Measurements from ENCODE around the gene KCNJ5. TPM values are rescaled to one million over a fixed set of nuclear protein-coding genes. Genes with fewer than 3 reads are reported as not detected.

KCNJ5 gene
- total RNA-seq, 4 donors from 2014 or later = 0.47 to 1.9 TPM; not detected in 2

DNA sequence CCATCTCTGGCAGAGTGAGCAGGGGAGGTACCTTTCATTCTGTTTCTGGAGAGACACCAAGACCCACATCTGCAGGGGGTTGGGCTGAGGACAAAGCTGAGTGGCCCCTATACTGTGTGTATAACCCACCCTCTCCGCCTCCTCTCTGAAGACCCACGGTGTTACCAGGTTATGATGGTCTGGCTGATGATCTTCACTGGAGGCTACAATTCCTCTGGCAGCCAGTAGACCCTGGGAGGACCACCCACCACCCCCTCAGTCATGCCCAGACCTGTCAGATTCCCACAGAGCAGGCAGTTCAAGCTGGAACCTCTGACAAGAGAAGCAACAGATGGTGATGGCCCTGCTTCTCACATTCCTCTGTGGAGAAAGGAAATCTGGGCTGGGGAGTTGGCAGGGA lies 12.7 kb upstream of the KCNJ5 start:
- TF ChIP-seq, protein P1, sequence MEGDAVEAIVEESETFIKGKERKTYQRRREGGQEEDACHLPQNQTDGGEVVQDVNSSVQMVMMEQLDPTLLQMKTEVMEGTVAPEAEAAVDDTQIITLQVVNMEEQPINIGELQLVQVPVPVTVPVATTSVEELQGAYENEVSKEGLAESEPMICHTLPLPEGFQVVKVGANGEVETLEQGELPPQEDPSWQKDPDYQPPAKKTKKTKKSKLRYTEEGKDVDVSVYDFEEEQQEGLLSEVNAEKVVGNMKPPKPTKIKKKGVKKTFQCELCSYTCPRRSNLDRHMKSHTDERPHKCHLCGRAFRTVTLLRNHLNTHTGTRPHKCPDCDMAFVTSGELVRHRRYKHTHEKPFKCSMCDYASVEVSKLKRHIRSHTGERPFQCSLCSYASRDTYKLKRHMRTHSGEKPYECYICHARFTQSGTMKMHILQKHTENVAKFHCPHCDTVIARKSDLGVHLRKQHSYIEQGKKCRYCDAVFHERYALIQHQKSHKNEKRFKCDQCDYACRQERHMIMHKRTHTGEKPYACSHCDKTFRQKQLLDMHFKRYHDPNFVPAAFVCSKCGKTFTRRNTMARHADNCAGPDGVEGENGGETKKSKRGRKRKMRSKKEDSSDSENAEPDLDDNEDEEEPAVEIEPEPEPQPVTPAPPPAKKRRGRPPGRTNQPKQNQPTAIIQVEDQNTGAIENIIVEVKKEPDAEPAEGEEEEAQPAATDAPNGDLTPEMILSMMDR (IDR thresholded peaks at IDR 0.05) = no peak
- TF ChIP-seq POLR2A (IDR thresholded peaks at IDR 0.05) = no peak
- no peaks in the 10 kb centered on the region for H3K4me1 ChIP-seq
- H3K36me3 ChIP-seq = no peaks in the 10 kb centered on the region
- H3K27me3 ChIP-seq = peaks cover 0 to 20% (median 0%) of the 10 kb centered on the region in 4 donors
- no CpG with 5 or more reads among the region's 2 CpGs for WGBS, 2 donors
- intact Hi-C loops (cut with DNase I) = no loop called here
- DNase-seq = no peak
- no peak overlapping the region for H3K27ac ChIP-seq
- no peaks in the 10 kb centered on the region for H3K9me3 ChIP-seq
- H3K4me3 ChIP-seq = no peak overlapping the region

GRCh38 chr11:128879817-128880216 lies 11.3 kb upstream of the KCNJ5 start:
- Histone ChIP-seq H3K9me3 (no peaks in the 10 kb centered on the region), H3K27me3 (peaks cover 0 to 20% (median 0%) of the 10 kb centered on the region in 4 donors), H3K4me3 (no peak overlapping the region), H3K4me1 (no peaks in the 10 kb centered on the region), H3K36me3 (no peaks in the 10 kb centered on the region), H3K27ac (no peak overlapping the region)
- TF ChIP-seq POLR2A (IDR thresholded peaks at IDR 0.05) = no peak
- TF ChIP-seq, protein P1 (IDR thresholded peaks at IDR 0.05) = no peak
- no peak for DNase-seq
- intact Hi-C loops (cut with DNase I) = no loop called here
- 77 to 92% methylated on average over 7 to 9 of the region's 12 CpGs for WGBS, 2 donors

DNA sequence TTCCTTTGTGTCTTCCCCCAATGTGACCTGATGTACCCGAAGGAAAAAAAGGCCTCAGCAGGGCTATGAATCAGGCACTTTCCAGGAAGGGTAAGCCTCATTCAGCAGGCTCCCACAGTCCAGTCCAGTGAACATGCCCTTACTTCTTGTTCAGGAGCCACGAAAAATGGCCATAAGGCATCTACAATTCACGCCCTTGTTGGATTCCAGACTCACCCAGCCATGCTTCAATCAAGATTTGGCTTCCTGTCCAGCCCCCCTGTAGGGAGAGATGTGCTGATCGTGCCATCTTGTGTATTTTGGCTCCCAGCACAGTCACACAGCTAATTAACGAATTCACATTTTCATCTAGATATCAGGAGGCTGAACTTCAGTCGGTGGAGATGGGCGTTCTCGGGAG lies 9.9 kb upstream of the KCNJ5 start:
- H3K27me3 ChIP-seq = peaks cover 0 to 20% (median 0%) of the 10 kb centered on the region in 4 donors
- intact Hi-C loops (cut with DNase I) = no loop called here
- DNase-seq = no peak
- H3K9me3 ChIP-seq = no peaks in the 10 kb centered on the region
- no peak overlapping the region for H3K27ac ChIP-seq
- H3K4me1 ChIP-seq = peaks cover 0 to under 1% (median 0%) of the 10 kb centered on the region in 3 donors
- TF ChIP-seq, protein P1 (IDR thresholded peaks at IDR 0.05) = no peak
- TF ChIP-seq POLR2A (IDR thresholded peaks at IDR 0.05) = no peak
- no peaks in the 10 kb centered on the region for H3K36me3 ChIP-seq
- no peak overlapping the region for H3K4me3 ChIP-seq
- WGBS, 2 donors = 83 to 84% methylated on average over 7 of the region's 8 CpGs

DNA sequence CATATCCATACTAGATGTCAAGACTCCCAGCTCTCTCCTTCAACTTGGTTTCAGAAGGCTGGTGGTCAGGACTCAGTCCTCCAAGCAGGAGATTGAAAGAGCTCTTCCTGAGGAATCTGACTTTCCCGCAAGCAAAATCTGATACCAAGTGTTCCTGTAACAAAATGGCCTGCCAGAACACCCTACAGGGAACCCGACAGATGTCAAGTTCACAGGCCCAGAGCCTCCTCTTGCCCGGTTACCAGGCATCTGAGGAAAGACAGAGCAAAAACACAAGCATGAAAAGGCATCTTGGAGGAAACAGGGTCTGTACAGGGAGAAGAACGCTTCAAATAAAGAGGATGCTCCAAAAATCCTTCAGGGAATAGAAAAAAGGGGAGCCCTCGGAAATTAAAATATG lies 8.7 kb upstream of the KCNJ5 start:
- TF ChIP-seq POLR2A (IDR thresholded peaks at IDR 0.05) = no peak
- TF ChIP-seq, protein P1 (IDR thresholded peaks at IDR 0.05) = no peak
- WGBS, 2 donors = 71% methylated on average over 5 of the region's 5 CpGs
- Histone ChIP-seq H3K27ac (no peak overlapping the region), H3K9me3 (no peaks in the 10 kb centered on the region), H3K36me3 (no peaks in the 10 kb centered on the region), H3K27me3 (peaks cover 0 to 20% (median 0%) of the 10 kb centered on the region in 4 donors), H3K4me1 (peaks cover 0 to 11% (median 0%) of the 10 kb centered on the region in 3 donors), H3K4me3 (no peak overlapping the region)
- intact Hi-C loops (cut with DNase I) = no loop called here
- DNase-seq = no peak

DNA sequence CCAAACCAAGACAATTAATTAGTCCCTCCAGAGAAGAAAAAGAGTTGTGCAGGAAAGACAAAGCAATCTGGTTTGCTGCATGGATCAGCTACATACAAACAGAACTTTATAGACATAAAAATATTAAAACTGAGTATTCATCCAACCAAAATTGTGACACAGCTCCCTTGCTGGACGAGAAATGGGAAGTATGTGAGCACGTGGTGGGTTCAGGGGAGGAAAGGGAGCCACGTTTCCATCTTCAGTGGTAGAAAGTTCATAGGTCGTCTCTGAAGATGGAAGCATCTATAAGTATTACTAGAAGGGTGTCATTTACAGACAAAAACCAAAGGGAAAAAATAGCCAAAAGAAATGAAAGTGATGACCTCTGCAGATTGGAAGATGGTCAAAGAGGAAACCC lies 7.1 kb upstream of the KCNJ5 start:
- Histone ChIP-seq H3K36me3 (no peaks in the 10 kb centered on the region), H3K27ac (no peak overlapping the region), H3K4me3 (no peak overlapping the region), H3K4me1 (peaks cover 0 to 23% (median 5%) of the 10 kb centered on the region in 3 donors), H3K9me3 (no peaks in the 10 kb centered on the region), H3K27me3 (peaks cover 0 to 32% (median 0%) of the 10 kb centered on the region in 4 donors)
- no peak for DNase-seq
- intact Hi-C loops (cut with DNase I) = no loop called here
- 36 to 47% methylated on average over 4 of the region's 4 CpGs for WGBS, 2 donors
- no peak for TF ChIP-seq POLR2A (IDR thresholded peaks at IDR 0.05)
- TF ChIP-seq, protein P1 (IDR thresholded peaks at IDR 0.05) = no peak
